Stimulated activated CD4-positive, alpha-beta T cell treated with anti-CD3 and anti-CD28 coated beads, Interleukin-15, amount 100 ng/mL, for 48 hours (primary cell): Measurements from ENCODE around the gene RNF220.
"Not testable (repeated sequence)": the region's sequence is repeated elsewhere in the genome, so short reads cannot be mapped to it uniquely, and the experiment has no call there.

Experiments used
- DNase-seq, 2 donors: peaks; one replicate each; pipeline ENCODE4 v3.0.0-alpha.2; 2020; ENCODE audit warnings: low read depth in 2 of 2

Gene RNF220

DNA sequence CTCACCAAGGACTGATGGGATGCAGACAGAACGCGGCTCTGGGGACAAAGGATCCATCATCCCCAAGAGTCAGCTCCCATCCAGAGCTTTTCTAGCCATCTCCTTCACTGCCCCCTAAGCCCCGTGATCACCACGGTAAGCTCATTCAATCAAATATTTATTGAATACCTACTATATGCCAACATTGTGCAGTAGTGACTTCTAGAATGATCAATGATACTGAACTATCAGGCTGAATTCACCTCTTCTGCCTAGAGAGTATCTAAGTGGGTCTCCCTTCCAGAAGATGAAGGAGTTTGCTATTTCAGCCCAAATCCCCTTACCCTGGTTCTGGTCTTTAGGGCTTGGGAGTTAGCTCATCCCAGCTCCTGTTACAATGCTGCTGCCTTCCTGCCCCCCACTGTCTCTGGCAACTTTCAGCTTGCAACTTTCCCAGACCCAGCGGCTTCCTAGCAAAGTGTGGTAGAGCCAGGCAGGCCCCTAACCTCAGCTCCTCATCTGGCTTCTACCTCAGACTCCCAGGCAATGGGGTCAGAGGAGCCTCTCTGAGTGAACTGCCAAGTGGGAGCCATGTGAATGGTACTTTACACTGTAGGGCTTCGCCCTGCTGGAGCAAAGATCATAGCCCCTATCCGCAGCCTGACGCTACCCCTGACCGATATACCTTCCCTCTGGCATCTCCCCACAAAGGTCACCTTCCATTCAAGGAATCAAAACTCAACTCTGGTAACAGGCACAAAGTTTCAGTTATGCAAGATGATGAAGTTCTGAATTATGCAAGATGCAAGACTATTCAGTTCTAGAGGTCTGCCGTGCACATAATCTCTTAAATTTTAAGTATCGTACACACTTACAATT lies 248.3 kb downstream of the RNF220 start:
- no peak for DNase-seq

DNA sequence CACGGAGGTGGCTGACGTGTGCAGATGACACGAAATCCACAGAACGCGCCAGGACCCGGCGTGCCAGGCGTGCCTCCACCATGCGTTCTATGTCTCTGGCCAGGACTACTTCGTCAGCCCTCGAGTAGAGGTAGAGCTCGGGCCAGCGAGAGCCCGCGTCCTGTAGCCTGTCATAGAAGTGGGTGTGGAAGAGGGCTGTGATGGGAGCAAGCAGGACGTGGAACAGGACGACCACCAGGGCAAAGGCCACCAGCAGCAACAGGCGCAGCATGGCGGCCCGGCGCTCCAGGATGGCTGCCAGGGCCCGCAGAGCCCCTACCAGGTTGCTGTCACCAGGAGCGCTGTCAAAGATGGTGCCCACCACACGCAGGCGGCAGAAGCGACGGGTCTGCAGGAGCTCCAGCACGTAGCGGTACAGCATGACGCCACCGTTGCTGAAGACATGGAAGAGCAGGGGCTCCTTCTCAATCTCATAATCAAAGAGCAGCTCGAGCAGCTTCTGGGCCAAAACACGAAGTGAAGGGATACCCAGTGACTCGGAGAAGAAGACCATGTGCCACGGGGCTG lies 249.6 kb downstream of the RNF220 start:
- DNase-seq, result no peak

DNA sequence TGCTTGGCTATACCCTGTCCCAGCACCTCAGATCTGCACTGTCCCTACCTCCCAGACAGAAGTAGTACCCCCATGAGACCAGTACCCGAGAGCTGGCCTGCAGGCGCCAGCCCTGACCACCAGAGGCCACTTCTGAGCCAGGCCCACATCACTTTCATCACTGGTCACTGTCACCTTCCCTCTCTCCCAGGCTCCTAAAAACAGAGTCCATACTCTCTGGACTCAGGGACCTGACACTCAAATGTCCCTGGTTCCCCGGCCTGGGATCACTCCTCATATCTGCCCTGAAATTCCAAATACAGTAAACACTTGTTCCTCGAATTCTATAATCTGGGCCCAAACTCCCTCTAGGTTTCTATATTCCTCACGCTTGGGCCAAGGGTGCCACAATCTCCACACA lies 250.6 kb downstream of the RNF220 start:
- no peak for DNase-seq

DNA sequence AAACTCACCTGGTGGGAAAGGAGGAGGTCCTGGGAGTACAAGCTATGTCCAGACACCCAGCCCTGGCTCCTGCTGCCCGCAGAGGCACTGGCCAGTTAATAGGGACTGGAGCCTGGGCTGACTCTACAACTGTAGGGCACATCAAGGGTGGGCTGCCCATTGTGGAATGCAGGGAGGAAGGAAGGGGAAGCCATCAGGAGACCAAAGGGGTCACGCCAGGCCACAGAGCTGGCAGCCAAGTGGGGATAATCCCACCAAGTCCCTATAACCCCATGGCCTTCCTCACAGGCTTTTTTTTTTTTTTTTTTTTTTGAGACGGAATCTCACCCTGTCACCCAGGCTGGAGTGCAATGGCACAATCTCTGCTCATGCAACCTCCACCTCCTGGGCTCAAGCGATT lies 254.5 kb downstream of the RNF220 start:
- no peak for DNase-seq

DNA sequence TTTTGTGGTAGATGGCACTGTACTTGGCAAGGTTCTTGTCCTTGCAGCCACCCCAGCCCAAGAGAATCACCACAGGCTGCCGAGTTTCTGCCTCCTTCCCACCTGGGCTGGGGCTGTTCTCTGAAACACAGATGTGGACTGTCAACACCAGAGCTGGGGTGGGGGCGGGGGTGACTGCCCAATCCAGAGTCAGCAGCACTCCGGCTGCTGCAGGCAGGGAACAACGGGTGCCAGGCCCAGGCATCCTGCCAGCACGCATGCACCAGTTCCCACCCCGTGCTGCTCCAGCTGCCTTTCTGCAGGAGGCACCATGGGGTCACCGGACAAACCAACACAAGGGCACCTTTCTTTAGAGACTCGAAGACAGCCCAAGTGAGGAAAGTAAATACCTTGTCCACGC lies 255.1 kb downstream of the RNF220 start:
- DNase-seq, result no peak

DNA sequence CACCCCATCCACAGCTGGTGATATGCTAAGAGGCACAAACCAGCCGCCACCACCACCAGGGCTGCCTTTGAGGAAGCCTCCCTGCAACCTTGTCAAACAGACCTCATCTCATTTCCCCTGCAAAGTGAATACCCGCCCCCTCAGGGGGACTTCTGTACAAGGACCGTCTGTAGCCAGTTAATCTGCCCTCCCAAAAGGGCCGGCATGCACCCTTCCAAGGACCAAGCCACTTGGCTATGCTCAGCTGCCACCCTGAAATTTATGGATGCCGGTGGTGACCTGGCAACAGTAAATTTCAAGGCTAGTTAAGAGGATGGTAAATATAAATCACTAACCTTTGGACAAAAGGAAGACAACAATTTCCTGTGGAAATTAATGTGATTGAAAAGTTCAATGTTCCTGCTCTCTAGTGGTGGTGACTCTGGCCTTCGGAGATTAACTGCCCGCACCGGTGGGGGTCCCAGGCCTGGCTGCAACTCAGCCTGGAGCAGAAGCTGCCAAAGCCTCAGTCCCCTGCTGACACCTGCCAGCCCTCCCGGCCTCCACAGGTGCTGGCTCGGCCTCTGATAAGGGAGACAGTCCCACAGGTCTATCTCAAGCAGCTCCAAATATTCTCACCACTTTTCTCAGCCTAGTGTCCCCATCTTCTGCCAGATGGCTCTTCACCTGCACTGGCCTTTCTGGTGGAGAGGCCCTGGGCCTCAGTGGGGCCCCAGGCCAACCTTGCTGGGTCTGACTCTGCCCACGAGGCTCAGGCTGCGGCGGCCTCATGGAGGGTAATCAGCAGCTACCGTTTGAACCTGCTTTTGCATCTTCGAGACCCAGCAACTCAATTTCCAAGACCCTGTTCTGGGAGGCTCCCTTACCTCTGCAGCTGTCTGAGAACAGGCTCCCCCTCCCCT lies 257.0 kb downstream of the RNF220 start:
- no peak for DNase-seq

DNA sequence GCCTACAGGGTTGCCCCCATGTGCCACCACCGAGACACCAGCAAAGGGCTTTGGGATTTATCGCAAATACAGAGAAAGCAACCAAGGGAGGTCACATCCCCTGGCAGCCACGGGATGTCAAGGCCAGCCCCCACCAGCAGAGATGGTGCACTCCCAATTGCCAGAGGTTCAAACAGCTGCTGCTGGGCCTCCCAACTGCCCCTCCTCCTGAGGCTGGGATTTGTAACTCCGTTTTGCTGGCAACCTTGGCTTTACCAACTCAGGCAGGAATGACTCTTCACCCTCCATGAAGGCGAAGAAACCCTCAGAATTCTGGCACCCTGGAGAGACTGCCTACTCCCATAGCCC lies 257.6 kb downstream of the RNF220 start:
- DNase-seq, result no peak

DNA sequence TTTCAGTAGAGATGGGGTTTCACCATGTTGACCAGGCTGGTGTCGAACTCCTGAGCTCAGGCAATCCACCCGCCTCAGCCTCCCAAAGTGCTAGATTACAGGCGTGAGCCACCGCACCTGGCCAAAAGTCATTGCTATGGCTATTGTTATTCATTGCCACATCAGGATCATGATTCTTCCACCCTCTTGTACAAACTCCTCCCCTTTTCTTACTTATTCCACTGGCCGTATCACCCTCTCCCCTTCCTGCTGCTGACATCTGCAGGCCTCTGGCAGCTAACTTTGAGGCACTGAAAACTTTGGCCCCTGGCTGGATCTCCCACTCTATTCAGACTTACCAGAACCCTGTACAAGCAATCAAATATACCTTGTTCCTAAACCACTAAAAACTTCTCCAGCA lies 258.4 kb downstream of the RNF220 start:
- no peak for DNase-seq

DNA sequence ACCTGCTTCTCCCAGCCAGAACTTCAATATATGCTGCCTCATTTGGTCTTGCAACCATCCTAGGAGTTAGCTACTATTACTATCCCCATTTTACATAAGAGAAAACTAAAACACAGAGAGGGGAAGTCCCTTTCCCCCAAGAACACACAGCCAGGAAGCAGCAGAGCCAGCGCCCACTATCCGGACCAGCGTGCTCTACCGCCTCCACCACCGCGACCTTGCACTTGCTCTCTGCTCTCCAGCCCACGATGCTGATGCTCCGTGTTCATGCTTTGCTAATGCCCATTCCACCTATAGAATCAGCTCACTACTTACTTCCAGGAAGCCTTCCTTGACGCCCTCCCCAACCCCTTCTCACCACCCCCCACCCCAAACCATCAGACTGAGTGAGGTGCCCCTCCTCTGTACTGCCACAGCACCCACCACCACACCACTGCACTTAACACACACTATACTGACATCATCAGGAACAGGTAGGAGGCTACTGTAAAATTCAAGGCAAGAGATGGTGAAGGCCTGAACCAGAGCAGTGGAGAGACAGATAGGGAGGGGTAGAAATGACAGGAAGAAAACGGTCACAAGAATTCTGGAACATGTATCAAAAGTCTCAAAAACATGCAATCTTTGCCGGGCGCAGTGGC lies 259.8 kb downstream of the RNF220 start:
- DNase-seq, result no peak

DNA sequence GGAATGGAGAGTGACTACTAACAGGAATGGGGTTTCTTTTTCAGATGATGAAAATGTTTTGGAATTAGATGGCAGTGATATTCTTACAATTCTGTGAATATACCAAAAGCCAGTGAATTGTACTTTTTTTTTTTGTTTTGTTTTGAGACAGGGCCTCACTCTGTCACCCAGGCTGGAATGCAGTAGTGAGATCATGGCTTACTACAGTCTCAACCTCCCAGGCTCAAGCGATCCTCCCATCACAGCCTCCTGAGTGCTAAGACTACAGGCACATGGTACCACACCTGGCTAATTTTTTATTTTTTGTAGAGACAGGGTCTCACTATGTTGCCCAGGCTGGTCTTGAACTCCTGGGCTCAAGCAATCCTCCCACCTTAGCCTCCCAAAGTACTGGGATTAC lies 261.7 kb downstream of the RNF220 start:
- DNase-seq, result not testable (repeated sequence)

DNA sequence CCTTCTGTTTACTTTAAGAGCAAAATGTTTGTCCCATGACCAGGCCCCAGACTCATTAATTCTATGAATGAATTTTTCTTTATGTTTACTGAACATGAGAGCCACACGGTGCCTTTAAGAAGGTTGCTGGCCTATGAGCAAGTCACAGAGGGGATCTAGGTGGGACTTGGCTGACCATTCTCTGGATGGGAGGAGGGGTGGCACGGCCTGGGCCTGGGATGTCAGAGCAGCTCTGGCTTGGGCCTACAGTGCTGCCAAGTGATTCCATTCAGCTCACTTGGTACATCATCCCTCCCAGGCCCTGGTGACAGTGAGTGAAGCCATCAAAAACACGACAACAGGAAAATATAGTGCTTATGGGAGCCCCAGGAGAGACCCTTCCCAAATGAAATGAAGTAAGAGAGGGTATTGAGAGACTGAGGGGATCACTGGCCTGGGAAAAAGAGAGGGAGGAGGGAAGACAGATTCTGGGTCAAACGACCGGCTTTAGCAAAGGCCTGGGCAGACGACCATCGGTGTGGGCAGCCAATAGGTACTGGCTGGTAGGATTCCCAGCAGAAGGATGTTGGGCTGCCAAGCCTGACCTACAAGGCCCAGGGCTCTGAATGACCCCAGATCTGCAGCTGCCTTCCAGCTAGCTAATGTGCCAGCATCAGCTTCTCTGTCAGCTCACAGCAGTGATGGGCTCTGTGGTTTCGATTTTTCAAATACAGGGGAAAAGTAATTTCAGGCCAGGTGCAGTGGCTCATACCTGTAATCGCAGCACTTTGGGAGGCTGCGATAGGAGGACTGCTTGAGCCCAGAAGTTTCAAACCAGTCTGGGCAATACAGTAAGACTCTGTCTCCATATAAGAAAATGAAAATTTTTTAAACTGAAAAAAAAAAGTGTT lies 265.9 kb downstream of the RNF220 start:
- DNase-seq, result no peak

DNA sequence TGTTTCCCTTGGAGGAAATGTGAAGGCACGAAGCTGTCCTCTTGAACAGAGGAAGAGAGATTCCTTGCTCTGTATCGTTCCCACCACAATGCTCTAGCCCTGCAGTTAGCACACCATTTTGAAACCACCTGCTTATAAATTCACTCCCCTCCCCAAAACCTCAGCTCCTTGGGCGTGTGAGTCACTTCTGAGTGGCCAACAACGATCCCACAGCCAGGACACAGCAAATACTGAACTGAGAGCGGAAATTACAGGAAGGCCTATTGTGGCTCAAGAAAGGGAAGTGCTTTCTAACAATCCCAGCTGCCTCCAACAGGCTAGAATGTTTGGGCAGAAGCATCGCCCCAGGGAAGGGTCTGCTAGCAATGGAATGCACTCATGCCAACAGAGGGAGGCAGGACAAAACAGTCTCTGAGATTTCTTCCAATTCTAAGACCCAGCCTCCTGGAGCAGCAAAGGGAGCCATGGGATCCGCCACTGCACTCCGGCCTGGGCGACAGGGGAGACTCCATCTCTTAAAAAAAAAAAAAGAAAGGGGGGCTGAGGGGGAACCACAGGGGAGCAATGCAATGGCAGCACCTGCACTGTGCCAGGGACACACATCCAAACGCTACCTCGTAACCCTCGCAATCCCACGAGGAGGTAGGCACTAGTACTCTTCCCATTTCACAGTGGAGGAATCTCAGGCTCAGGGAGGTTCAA lies 267.4 kb downstream of the RNF220 start:
- no peak for DNase-seq

DNA sequence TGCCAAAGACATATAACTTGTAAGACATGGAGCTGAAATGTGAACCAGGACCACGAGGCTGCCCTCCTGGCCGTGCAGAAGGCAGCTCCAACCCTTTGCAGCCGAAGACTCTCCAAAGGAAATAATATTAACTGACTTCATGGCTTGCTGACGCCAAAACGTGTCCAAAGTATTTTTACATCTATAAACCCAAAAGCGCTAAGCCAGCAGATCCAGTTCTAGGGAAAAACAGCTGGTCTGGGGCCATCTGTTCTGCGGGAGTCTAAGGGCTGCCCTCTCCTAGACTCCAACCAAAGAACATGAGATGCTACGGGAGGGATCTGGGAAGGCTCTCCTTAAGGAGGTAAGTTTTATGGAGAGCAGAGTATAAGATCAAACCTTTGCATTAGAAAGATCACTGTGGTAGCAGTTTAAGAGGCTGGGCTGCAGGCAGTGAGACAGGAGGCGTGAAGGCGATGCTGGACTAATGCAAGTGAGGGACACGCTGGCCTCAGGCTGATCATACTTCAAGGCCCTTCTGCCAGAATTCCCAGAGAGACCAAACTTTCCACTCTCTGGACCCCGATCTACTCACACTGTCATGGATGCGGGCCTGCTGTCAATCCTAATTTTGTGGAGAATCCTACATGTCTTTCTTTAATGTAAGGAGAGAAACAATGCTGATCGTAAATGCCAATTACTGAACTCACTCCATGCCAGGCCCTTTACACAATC lies 268.1 kb downstream of the RNF220 start:
- no peak for DNase-seq

DNA sequence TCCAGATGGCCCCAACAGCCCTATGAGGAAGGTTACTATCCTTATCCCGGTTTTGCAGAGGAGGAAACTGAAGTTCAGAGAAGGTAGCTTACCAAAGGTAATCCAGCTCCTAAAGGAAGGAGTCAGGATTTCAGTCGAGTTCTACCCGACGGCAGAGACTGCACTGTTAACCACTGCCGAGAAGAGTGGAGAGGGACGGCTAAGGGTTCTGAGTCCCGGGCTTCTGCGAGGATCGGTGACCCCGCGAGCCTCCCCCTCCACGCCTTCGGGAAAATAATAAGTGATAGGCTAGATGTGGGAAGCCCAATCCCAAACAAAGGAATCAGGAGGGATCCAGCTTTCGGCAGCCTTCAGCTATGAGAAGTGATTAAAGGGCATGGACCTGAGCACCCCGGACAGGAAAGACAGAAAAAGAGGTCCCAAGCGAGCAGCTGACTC lies 268.6 kb downstream of the RNF220 start:
- no peak for DNase-seq

DNA sequence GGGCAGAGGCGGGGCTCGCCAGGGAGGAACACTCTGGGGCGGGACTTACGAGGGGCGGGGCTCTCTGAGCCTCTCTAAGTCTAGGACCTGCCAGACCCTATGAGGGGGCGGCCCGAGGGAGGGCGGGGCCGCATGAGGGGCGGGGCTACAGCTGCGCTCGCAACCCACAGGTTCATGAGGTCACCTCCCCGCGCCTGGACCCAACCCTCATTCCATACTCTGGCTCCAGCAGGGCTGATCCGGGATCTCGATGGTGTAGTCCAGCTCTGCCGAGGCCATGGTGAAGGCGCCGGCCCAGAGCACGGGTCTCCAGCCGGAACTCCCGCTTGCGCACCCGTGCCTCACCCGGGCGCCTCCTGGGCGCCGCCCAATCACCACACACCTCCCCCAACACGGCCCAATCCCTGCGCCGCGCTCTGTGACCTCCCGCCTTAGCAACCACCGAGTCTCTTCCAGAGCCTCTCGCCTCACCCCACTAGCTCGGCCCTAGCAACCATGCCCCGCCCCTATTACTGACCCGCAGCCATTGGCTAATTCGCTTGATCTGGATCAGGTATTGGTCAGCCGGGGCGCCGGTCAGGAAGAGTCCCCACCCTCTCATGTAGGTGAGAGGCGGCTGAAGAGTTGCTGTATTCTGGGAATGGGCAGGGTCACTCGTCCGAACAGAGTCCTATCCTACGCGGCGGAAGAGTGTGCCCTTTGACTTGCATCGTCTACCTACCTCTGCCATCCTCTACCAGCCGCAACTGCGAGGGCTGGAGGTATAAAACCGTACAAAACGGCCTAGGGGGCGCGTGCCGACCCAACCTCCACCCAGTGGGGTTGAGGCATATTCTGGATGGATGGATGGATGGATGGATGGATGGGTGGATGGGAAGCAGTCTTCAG lies 269.3 kb downstream of the RNF220 start, which contains the start of the genes ARMH1 and TMEM53:
Gene ARMH1 (plus strand): TSS at position 602 of the 888 bp plus-strand sequence. CDS start 14,984 bp downstream, outside the sequence.
Gene TMEM53 (minus strand): TSS at position 369 of the 888 bp plus-strand sequence. CDS start 90 bp downstream, at position 279.
- peak; percentile 98 for DNase-seq

DNA sequence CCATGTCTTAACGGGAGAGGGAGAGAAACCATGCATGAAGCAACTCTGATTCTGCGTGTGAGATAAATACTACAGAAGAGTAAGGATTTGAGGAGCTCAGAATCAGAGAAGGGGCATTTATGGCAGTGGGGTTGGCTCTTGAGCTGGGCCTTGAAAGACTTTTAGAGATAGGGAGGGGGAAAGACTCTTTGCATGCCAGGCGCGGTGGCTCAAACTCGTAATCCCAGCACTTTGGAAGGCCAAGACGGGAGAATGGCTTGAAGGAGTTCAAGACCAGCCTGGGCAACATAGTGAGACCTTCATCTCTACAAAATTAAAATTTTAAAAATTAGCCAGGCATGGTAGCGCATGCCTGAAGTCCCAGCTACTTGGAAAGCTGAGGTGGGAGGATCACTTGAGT lies 270.1 kb downstream of the RNF220 start:
- no peak for DNase-seq

DNA sequence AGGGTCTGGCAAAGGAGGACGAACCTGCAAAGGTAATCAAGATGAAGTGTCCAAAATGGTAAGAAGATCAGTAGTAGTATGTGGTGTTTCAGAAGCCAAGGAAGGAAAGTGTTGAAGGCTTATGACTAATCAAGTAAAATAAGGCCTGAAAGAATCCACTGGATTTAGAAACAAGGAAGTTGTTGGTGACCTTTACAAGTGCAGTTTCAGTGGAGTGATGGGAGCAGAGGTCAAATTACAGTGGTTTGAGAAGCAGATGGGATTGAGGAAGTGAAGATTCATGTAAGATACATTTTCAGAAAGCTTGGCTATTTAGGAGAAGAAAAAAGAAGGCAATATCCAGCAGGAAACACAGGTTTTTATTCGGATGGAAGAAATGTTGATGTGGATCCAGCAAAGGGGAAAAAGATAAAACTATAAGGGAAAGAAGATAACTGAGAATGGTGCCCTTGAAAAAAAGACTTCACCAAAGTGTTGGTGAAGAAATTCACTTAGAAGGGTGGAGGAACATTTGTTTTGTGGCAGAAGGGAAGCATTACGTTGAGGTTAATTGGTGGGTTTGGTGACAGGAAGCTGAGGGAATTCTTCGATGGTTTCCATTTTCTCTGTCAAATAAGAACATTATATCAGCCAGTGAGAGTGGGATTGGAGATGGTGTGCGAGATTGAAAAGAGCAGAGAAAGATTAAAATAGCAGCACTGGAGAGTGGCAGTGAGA lies 271.6 kb downstream of the RNF220 start:
- no peak for DNase-seq
